Kidney epithelial cell (primary cell): ENCODE measurements around the gene GLRX5. TPM values are rescaled to one million over a fixed set of nuclear protein-coding genes. Genes with fewer than 3 reads are reported as not detected.
"Not testable (repeated sequence)": the region's sequence is repeated elsewhere in the genome, so short reads cannot be mapped to it uniquely, and the experiment has no call there.

Experiments
- DNase-seq: peaks from one replicate; pipeline ENCODE4 v3.0.0-alpha.2; 2010; ENCODE audit warnings: low read depth
- H3K27me3 ChIP-seq: 2 replicates; pipeline ENCODE4 v1.6.0; 2011; ENCODE audit warnings: low read length; ENCODE audit not compliant: control insufficient read depth, insufficient read depth
- H3K36me3 ChIP-seq: 2 replicates; pipeline ENCODE4 v1.5.1; 2011; ENCODE audit warnings: low read length; ENCODE audit not compliant: control insufficient read depth, insufficient read depth
- H3K4me3 ChIP-seq: 2 replicates; pipeline ENCODE4 v1.5.1; 2011; ENCODE audit warnings: low read depth, mild to moderate bottlenecking, control low read depth, low read length
- CTCF ChIP-seq: IDR thresholded peaks from 2 replicates; pipeline ENCODE4 v1.5.1; 2011; ENCODE audit warnings: mild to moderate bottlenecking, moderate library complexity, low read length, control low read depth, inconsistent platforms; ENCODE audit not compliant: insufficient read depth, poor library complexity, severe bottlenecking
- total RNA-seq: library from RNA; depleted of rRNA; stranded (reverse); fragments of >200 nt; gene quantifications from 2 replicates; pipeline ENCODE4 v1.2.3, GENCODE V29; 2015

GLRX5 gene
- total RNA-seq, 1 donor from 2014 or later: 48.3 TPM

DNA sequence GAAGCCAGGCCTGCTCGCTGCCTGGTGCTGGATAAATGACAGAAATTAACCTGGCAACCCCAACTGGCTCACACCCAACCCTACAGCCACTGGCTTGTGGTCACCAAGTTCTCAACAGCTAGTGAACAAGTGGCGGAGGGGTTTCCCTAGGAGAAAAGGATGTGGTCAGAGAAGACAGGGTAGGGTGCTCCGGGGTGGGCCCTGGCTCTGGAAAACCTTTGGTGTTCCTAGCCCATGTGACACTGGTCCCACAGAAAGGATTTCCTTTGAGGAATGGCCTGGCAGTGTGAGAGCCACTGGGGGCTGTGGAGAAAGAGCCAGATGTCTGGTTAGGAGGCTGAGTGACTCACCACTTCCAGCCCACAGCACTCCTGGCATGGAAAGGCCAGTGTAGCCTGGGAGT lies 27.1 kb upstream of the GLRX5 start:
- H3K27me3 ChIP-seq: peaks cover 4% of the 10 kb centered on the region
- no peak for TF ChIP-seq CTCF
- no peaks in the 10 kb centered on the region for H3K36me3 ChIP-seq
- H3K4me3 ChIP-seq: no peak overlapping the region
- DNase-seq: peak; percentile 70

DNA sequence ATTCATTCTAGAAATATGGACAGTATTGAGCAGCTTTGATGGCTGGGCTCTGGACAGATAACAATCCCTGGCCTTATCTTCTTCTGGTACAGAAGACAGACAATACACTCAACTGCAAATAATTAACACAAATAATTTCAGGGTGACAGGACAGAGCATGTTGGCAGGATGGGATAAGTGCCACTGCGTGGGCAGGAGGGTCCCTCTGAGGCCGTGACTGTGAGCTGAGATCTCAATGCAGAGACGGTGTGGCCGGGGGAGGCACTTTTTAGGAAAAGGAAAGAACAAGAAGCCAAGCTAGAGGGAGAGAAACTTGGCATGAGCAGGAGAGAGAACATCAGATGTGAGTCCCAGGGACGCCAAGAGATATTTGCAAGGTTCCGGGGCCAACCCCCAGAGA lies 26.5 kb upstream of the GLRX5 start:
- H3K4me3 ChIP-seq: no peak overlapping the region
- no peak for DNase-seq
- no peaks in the 10 kb centered on the region for H3K36me3 ChIP-seq
- no peak for TF ChIP-seq CTCF
- peaks cover 4% of the 10 kb centered on the region for H3K27me3 ChIP-seq

GRCh38 chr14:95509495-95509894 lies 25.4 kb upstream of the GLRX5 start:
- Histone ChIP-seq H3K27me3 (peaks cover 4% of the 10 kb centered on the region), H3K36me3 (no peaks in the 10 kb centered on the region), H3K4me3 (no peak overlapping the region)
- no peak for DNase-seq
- TF ChIP-seq CTCF: no peak

DNA sequence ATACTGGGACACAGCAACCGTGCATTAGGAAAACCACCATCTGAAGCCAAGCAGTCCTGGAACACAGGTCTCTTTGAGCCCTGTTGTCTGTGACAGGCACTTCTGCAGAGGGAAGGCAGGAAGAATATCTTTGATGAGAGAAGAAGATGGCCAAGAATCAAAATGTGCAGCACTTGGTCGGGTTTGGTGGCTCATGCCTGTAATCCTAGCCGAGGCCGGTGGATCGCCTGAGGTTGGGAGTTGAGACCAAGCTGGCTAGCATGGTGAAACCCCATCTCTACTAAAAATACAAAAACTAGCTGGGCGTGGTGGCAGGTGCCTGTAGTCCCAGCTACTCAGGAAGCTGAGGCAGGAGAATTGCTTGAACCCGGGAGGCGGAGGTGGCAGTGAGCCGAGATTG lies 24.5 kb upstream of the GLRX5 start:
- not testable (repeated sequence) for H3K36me3 ChIP-seq, H3K4me3 ChIP-seq, DNase-seq, H3K27me3 ChIP-seq

DNA sequence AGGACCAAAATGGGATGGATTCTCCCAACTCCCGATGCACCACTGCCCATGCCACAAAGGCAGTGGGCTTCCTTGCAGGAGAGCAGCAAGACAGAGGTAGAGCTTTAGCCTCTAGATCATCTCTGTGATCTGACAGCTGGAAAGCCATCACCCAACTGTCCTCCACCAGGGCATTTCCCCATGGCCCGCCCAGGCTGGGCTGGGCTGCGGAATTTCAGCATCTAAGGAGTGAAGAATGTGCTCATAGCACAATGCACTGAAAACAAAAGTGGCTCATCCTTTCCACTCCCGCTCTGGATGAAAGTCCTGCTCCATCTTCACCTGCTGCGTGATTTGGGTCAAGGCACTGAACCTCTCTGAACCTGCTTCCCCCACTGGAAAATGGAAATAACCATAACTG lies 24.0 kb upstream of the GLRX5 start:
- no peak for TF ChIP-seq CTCF
- Histone ChIP-seq H3K4me3 (no peak overlapping the region), H3K27me3 (peaks cover 11% of the 10 kb centered on the region), H3K36me3 (no peaks in the 10 kb centered on the region)
- DNase-seq: no peak

GRCh38 chr14:95511687-95512086 lies 23.2 kb upstream of the GLRX5 start:
- H3K36me3 ChIP-seq: no peaks in the 10 kb centered on the region
- TF ChIP-seq CTCF: no peak
- no peak for DNase-seq
- H3K27me3 ChIP-seq: peaks cover 13% of the 10 kb centered on the region
- H3K4me3 ChIP-seq: no peak overlapping the region
